HG03139 (cell line): ENCODE data around the gene TCF7.

Source experiments
- ATAC-seq: cut with Tn5 transposase; IDR thresholded peaks from one replicate; pipeline ENCODE4 v1.9.1; 2021; ENCODE audit not compliant: unreplicated experiment

The TCF7 gene

GRCh38 chr5:134088994-134089560 lies 25.4 kb upstream of the TCF7 start:
- ATAC-seq = no peak

- no peak for ATAC-seq
These were observed 24.0 kb upstream of the TCF7 start for GRCh38 chr5:134090522-134090921.

GRCh38 chr5:134091626-134092121 lies 22.8 kb upstream of the TCF7 start:
- no peak for ATAC-seq

GRCh38 chr5:134092875-134093274 lies 21.6 kb upstream of the TCF7 start:
- ATAC-seq = no peak

- no peak for ATAC-seq
These were observed 21.1 kb upstream of the TCF7 start for GRCh38 chr5:134093351-134093750.

GRCh38 chr5:134095293-134095692 lies 19.2 kb upstream of the TCF7 start:
- ATAC-seq = no peak

GRCh38 chr5:134095887-134096589 lies 18.4 kb upstream of the TCF7 start:
- ATAC-seq = no peak

GRCh38 chr5:134097211-134097749 lies 17.2 kb upstream of the TCF7 start:
- no peak for ATAC-seq

- ATAC-seq = no peak
These were observed 15.8 kb upstream of the TCF7 start for GRCh38 chr5:134098690-134099089.

- ATAC-seq = no peak
These were observed 15.1 kb upstream of the TCF7 start for GRCh38 chr5:134099288-134099872.

- ATAC-seq = peak; percentile 1
These were observed 14.6 kb upstream of the TCF7 start for GRCh38 chr5:134099939-134100282.

- peak; percentile 86 for ATAC-seq
These were observed 14.0 kb upstream of the TCF7 start for GRCh38 chr5:134100283-134101091.

GRCh38 chr5:134101686-134102439 lies 12.6 kb upstream of the TCF7 start:
- no peak for ATAC-seq

- ATAC-seq = no peak
These were observed 11.1 kb upstream of the TCF7 start for GRCh38 chr5:134103397-134103796.

- ATAC-seq = no peak
These were observed 10.4 kb upstream of the TCF7 start for GRCh38 chr5:134103998-134104654.

GRCh38 chr5:134106991-134107701 lies 7.3 kb upstream of the TCF7 start:
- no peak for ATAC-seq

- ATAC-seq = no peak
These were observed 6.7 kb upstream of the TCF7 start for GRCh38 chr5:134107779-134108178.

- no peak for ATAC-seq
These were observed 4.1 kb upstream of the TCF7 start for GRCh38 chr5:134110382-134110781.
